DOHH2 (cell line): ENCODE results near the gene SHC3.

Source experiments
- CTCF ChIP-seq: fragments of 200-600 bp; sonication (generic); IDR thresholded peaks from one replicate; pipeline ENCODE4 v1.5.1; 2014; ENCODE audit warnings: antibody characterized with exemption, mild to moderate bottlenecking, low read depth, low read length; ENCODE audit not compliant: poor library complexity, severe bottlenecking
- EZH2phosphoT487 ChIP-seq: fragments of 200-600 bp; sonication (generic); IDR thresholded peaks from 2 replicates; pipeline ENCODE4 v1.6.1; 2017; ENCODE audit warnings: borderline replicate concordance, mild to moderate bottlenecking, antibody characterized with exemption, low read length, moderate library complexity, mixed read lengths

GRCh38 chr9:88984543-88984883 lies 194.1 kb downstream of the SHC3 start:
- TF ChIP-seq CTCF: no peak
- TF ChIP-seq EZH2phosphoT487: no peak
